BLaER1 treated with 17β-estradiol and CSF1 and Interleukin-3, amounts not matched to agents 10 nM and 100 nM (cell line): ENCODE measurements around the gene PRKAR2B.
"Not testable (repeated sequence)": the region's sequence is repeated elsewhere in the genome, so short reads cannot be mapped to it uniquely, and the experiment has no call there.

Source experiments
- H3K27ac ChIP-seq, 11 experiments: shearing (Covaris generic); formaldehyde crosslinking; 2 replicates each; pipeline ENCODE4 v1.8.1; 2022
- H3K27me3 ChIP-seq, 11 experiments: shearing (Covaris generic); formaldehyde crosslinking; 2 replicates each; pipeline ENCODE4 v1.8.1; 2022
- H3K36me3 ChIP-seq, 11 experiments: shearing (Covaris generic); formaldehyde crosslinking; 2 replicates each; pipeline ENCODE4 v1.8.1; 2022
- H3K4me1 ChIP-seq, 10 experiments: shearing (Covaris generic); formaldehyde crosslinking; 2 replicates each; pipeline ENCODE4 v1.8.1; 2022
- H3K4me2 ChIP-seq, 11 experiments: shearing (Covaris generic); formaldehyde crosslinking; 2 replicates each; pipeline ENCODE4 v1.8.1; 2022
- H3K4me3 ChIP-seq, 10 experiments: shearing (Covaris generic); formaldehyde crosslinking; 2 replicates each; pipeline ENCODE4 v1.8.1; 2022
- H3K9ac ChIP-seq, 11 experiments: shearing (Covaris generic); formaldehyde crosslinking; 2 replicates each; pipeline ENCODE4 v1.8.1; 2022
- H3K9me3 ChIP-seq, 11 experiments: shearing (Covaris generic); formaldehyde crosslinking; replicated peaks in 1 of 11; 2 replicates each; pipeline ENCODE4 v1.8.1; 2022
- H4K20me1 ChIP-seq, 11 experiments: shearing (Covaris generic); formaldehyde crosslinking; 2 replicates each; pipeline ENCODE4 v1.8.1; 2022
- Cebpa-rat ChIP-seq, 11 experiments: shearing (Covaris generic); IDR thresholded peaks; 2 replicates each; pipeline ENCODE4 v1.8.1; 2022

The PRKAR2B gene

GRCh38 chr7:107151538-107151937, 107.0 kb downstream of the PRKAR2B start:
- Histone ChIP-seq H3K4me1 (peaks cover 0 to 7% (median 2%) of the 10 kb centered on the region in 10 experiments; a peak in 4 of 20 replicates), H3K36me3 (no peaks in the 10 kb centered on the region), H3K27ac (no peak overlapping the region), H3K9me3 (no peaks in the 10 kb centered on the region), H3K9ac (no peak overlapping the region; a peak in 1 of 22 replicates), H3K4me2 (no peak overlapping the region), H4K20me1 (no peaks in the 10 kb centered on the region), H3K4me3 (no peak overlapping the region), H3K27me3 (no peaks in the 10 kb centered on the region)
- TF ChIP-seq Cebpa-rat (IDR thresholded peaks at IDR 0.05): no peak

GRCh38 chr7:107152011-107152410, 107.5 kb downstream of the PRKAR2B start:
- Histone ChIP-seq H3K27ac (no peak overlapping the region), H4K20me1 (no peaks in the 10 kb centered on the region), H3K27me3 (no peaks in the 10 kb centered on the region), H3K36me3 (no peaks in the 10 kb centered on the region), H3K9me3 (no peaks in the 10 kb centered on the region), H3K4me2 (no peak overlapping the region), H3K4me1 (peaks cover 0 to 5% (median 1%) of the 10 kb centered on the region in 10 experiments; a peak in 4 of 20 replicates), H3K4me3 (no peak overlapping the region), H3K9ac (no peak overlapping the region)
- TF ChIP-seq Cebpa-rat (IDR thresholded peaks at IDR 0.05): no peak

- Histone ChIP-seq H3K4me1 (no peaks in the 10 kb centered on the region), H3K9ac (no peak overlapping the region), H3K9me3 (no peaks in the 10 kb centered on the region), H3K27ac (no peak overlapping the region), H3K4me3 (no peak overlapping the region), H4K20me1 (no peaks in the 10 kb centered on the region), H3K36me3 (no peaks in the 10 kb centered on the region), H3K4me2 (no peak overlapping the region), H3K27me3 (no peaks in the 10 kb centered on the region)
- TF ChIP-seq Cebpa-rat (IDR thresholded peaks at IDR 0.05): no peak
Measured at GRCh38 chr7:107154826-107155225, 110.3 kb downstream of the PRKAR2B start.

GRCh38 chr7:107155726-107156125, 111.2 kb downstream of the PRKAR2B start:
- not testable (repeated sequence) for H3K9me3 ChIP-seq, H3K4me2 ChIP-seq, H3K36me3 ChIP-seq, H3K27ac ChIP-seq, H3K4me3 ChIP-seq, H3K9ac ChIP-seq, H3K4me1 ChIP-seq, H3K27me3 ChIP-seq, H4K20me1 ChIP-seq

GRCh38 chr7:107157091-107157490, 112.6 kb downstream of the PRKAR2B start:
- H3K9me3 ChIP-seq: no peaks in the 10 kb centered on the region
- no peaks in the 10 kb centered on the region for H3K4me1 ChIP-seq
- H3K36me3 ChIP-seq: no peaks in the 10 kb centered on the region
- no peaks in the 10 kb centered on the region for H4K20me1 ChIP-seq
- TF ChIP-seq Cebpa-rat (IDR thresholded peaks at IDR 0.05): no peak
- H3K27me3 ChIP-seq: no peaks in the 10 kb centered on the region
- H3K4me3 ChIP-seq: no peak overlapping the region
- no peak overlapping the region for H3K4me2 ChIP-seq
- no peak overlapping the region for H3K9ac ChIP-seq
- H3K27ac ChIP-seq: no peak overlapping the region

- no peak overlapping the region for H3K27ac ChIP-seq
- no peaks in the 10 kb centered on the region for H3K4me1 ChIP-seq
- H3K9me3 ChIP-seq: no peaks in the 10 kb centered on the region
- H3K9ac ChIP-seq: no peak overlapping the region
- TF ChIP-seq Cebpa-rat (IDR thresholded peaks at IDR 0.05): no peak
- no peaks in the 10 kb centered on the region for H3K27me3 ChIP-seq
- H3K4me2 ChIP-seq: no peak overlapping the region
- no peaks in the 10 kb centered on the region for H4K20me1 ChIP-seq
- no peak overlapping the region for H3K4me3 ChIP-seq
- no peaks in the 10 kb centered on the region for H3K36me3 ChIP-seq
Measured at GRCh38 chr7:107158028-107158427, 113.5 kb downstream of the PRKAR2B start.

- H3K4me1 ChIP-seq: no peaks in the 10 kb centered on the region
- no peaks in the 10 kb centered on the region for H3K36me3 ChIP-seq
- H3K9ac ChIP-seq: no peak overlapping the region
- H4K20me1 ChIP-seq: no peaks in the 10 kb centered on the region
- no peak for TF ChIP-seq Cebpa-rat (IDR thresholded peaks at IDR 0.05)
- H3K4me3 ChIP-seq: no peak overlapping the region
- no peak overlapping the region for H3K4me2 ChIP-seq
- H3K27me3 ChIP-seq: no peaks in the 10 kb centered on the region
- H3K27ac ChIP-seq: no peak overlapping the region
- H3K9me3 ChIP-seq: no peaks in the 10 kb centered on the region
Measured at GRCh38 chr7:107160389-107160788, 115.9 kb downstream of the PRKAR2B start.

- no peak for TF ChIP-seq Cebpa-rat (IDR thresholded peaks at IDR 0.05)
- Histone ChIP-seq H3K9me3 (no peaks in the 10 kb centered on the region), H3K27ac (no peak overlapping the region), H3K4me2 (no peak overlapping the region), H3K9ac (no peak overlapping the region), H4K20me1 (no peaks in the 10 kb centered on the region), H3K4me1 (peaks cover 0 to 4% (median 2%) of the 10 kb centered on the region in 10 experiments; a peak in 11 of 20 replicates), H3K4me3 (no peak overlapping the region), H3K27me3 (no peaks in the 10 kb centered on the region), H3K36me3 (no peaks in the 10 kb centered on the region)
Measured at GRCh38 chr7:107161415-107161814, 116.9 kb downstream of the PRKAR2B start.

- Histone ChIP-seq H3K4me1 (peaks cover 0 to 13% (median 7%) of the 10 kb centered on the region in 10 experiments; a peak in 11 of 20 replicates), H3K4me2 (no peak overlapping the region), H3K27me3 (no peaks in the 10 kb centered on the region), H3K36me3 (no peaks in the 10 kb centered on the region), H4K20me1 (no peaks in the 10 kb centered on the region), H3K4me3 (no peak overlapping the region), H3K27ac (no peak overlapping the region), H3K9me3 (no peaks in the 10 kb centered on the region), H3K9ac (no peak overlapping the region)
- no peak for TF ChIP-seq Cebpa-rat (IDR thresholded peaks at IDR 0.05)
Measured at GRCh38 chr7:107162475-107162874, 118.0 kb downstream of the PRKAR2B start.

- Histone ChIP-seq H3K4me2 (no peak overlapping the region), H3K27me3 (no peaks in the 10 kb centered on the region), H3K4me3 (no peak overlapping the region), H3K36me3 (no peaks in the 10 kb centered on the region), H3K27ac (no peak overlapping the region), H4K20me1 (no peaks in the 10 kb centered on the region), H3K9me3 (no peaks in the 10 kb centered on the region), H3K9ac (no peak overlapping the region), H3K4me1 (peaks cover 0 to 13% (median 7%) of the 10 kb centered on the region in 10 experiments; a peak in 11 of 20 replicates)
- no peak for TF ChIP-seq Cebpa-rat (IDR thresholded peaks at IDR 0.05)
Measured at GRCh38 chr7:107164092-107164491, 119.6 kb downstream of the PRKAR2B start.
